DND-41 (cell line): ENCODE measurements around the gene DCLK1.

Source experiments
- ATAC-seq: fragments of 200-7000 bp; cut with Tn5 transposase; 3 replicates; pipeline ENCODE4 v1.9.1; 2021; ENCODE audit warnings: low read depth; ENCODE audit not compliant: insufficient read depth
- DNase-seq: peaks from one replicate; pipeline ENCODE4 v3.0.0-alpha.2; 2020
- H2AFZ ChIP-seq: 2 replicates; pipeline ENCODE4 v1.6.0; 2012; ENCODE audit warnings: low read depth, low read length
- H3K27ac ChIP-seq: 2 replicates; pipeline ENCODE4 v1.5.1; 2012; ENCODE audit warnings: low read length, inconsistent platforms
- H3K27me3 ChIP-seq: fragments of 200-600 bp; sonication (generic); 2 replicates; pipeline ENCODE4 v1.6.0; 2012; ENCODE audit warnings: low read length, mild to moderate bottlenecking, inconsistent platforms; ENCODE audit not compliant: insufficient read depth, poor library complexity
- H3K36me3 ChIP-seq: 2 replicates; pipeline ENCODE4 v1.5.1; 2012; ENCODE audit warnings: low read length, inconsistent platforms; ENCODE audit not compliant: insufficient read depth
- H3K4me1 ChIP-seq: 2 replicates; pipeline ENCODE4 v1.5.1; 2012; ENCODE audit warnings: mild to moderate bottlenecking, low read length; ENCODE audit not compliant: insufficient read depth
- H3K4me2 ChIP-seq: 2 replicates; pipeline ENCODE4 v1.6.0; 2012; ENCODE audit warnings: mild to moderate bottlenecking, moderate library complexity, low read length, inconsistent platforms; ENCODE audit not compliant: insufficient read depth
- H3K4me3 ChIP-seq, 2 experiments: fragments of 200-600 bp in 1 of 2; shearing (Covaris generic) in 1 of 2; 2 replicates each; pipeline ENCODE4 v1.5.1; 2012 to 2016; ENCODE audit warnings: inconsistent platforms in 2 of 2, low read length in 2 of 2, mild to moderate bottlenecking in 2 of 2, low read depth in 1 of 2, moderate library complexity in 1 of 2
- H3K79me2 ChIP-seq: 2 replicates; pipeline ENCODE4 v1.6.0; 2012; ENCODE audit warnings: low read length, inconsistent platforms; ENCODE audit not compliant: insufficient read depth
- H3K9ac ChIP-seq: 2 replicates; pipeline ENCODE4 v1.6.0; 2012; ENCODE audit warnings: low read depth, mild to moderate bottlenecking, inconsistent platforms, low read length, moderate library complexity
- H3K9me3 ChIP-seq: 2 replicates; pipeline ENCODE4 v1.5.1; 2012; ENCODE audit warnings: low read length, moderate library complexity, mild to moderate bottlenecking, inconsistent platforms; ENCODE audit not compliant: insufficient read depth, severe bottlenecking
- H4K20me1 ChIP-seq: 2 replicates; pipeline ENCODE4 v1.6.0; 2012; ENCODE audit warnings: low read length; ENCODE audit not compliant: insufficient read depth
- CTCF ChIP-seq: IDR thresholded peaks from 2 replicates; pipeline ENCODE4 v1.5.1; 2012; ENCODE audit warnings: borderline replicate concordance, low read length, moderate library complexity, mild to moderate bottlenecking; ENCODE audit not compliant: poor library complexity, severe bottlenecking; ENCODE audit errors: extremely low read depth
- EZH2 ChIP-seq: IDR thresholded peaks from 3 replicates; pipeline ENCODE4 v1.6.1; 2012; ENCODE audit warnings: borderline replicate concordance, low read depth, mild to moderate bottlenecking, moderate library complexity, low read length, inconsistent platforms; ENCODE audit not compliant: severe bottlenecking

DCLK1 gene

GRCh38 chr13:35810321-35810720, 320.9 kb downstream of the DCLK1 start:
- H3K4me1 ChIP-seq = no peaks in the 10 kb centered on the region
- H3K36me3 ChIP-seq = no peaks in the 10 kb centered on the region
- H3K27ac ChIP-seq = no peak overlapping the region
- DNase-seq (no peak), ATAC-seq (no peak)
- H2AFZ ChIP-seq = no peak overlapping the region
- no peaks in the 10 kb centered on the region for H3K9me3 ChIP-seq
- no peak overlapping the region for H3K4me2 ChIP-seq
- no peak overlapping the region for H3K4me3 ChIP-seq
- H4K20me1 ChIP-seq = no peaks in the 10 kb centered on the region
- no peaks in the 10 kb centered on the region for H3K79me2 ChIP-seq
- no peak overlapping the region for H3K9ac ChIP-seq
- H3K27me3 ChIP-seq = no peaks in the 10 kb centered on the region
- TF ChIP-seq EZH2 (no peak), CTCF (no peak)

GRCh38 chr13:35808846-35809245, 322.3 kb downstream of the DCLK1 start:
- Histone ChIP-seq H2AFZ (no peak overlapping the region), H3K36me3 (no peaks in the 10 kb centered on the region)
- TF ChIP-seq EZH2 (no peak), CTCF (no peak)

GRCh38 chr13:35804901-35805300, 326.3 kb downstream of the DCLK1 start:
- H3K4me3 ChIP-seq = no peak overlapping the region
- no peak overlapping the region for H3K4me2 ChIP-seq
- H3K4me1 ChIP-seq = no peaks in the 10 kb centered on the region
- no peak overlapping the region for H3K9ac ChIP-seq
- H4K20me1 ChIP-seq = no peaks in the 10 kb centered on the region
- H2AFZ ChIP-seq = no peak overlapping the region
- DNase-seq (no peak), ATAC-seq (no peak)
- no peaks in the 10 kb centered on the region for H3K36me3 ChIP-seq
- H3K9me3 ChIP-seq = no peaks in the 10 kb centered on the region
- no peak overlapping the region for H3K27ac ChIP-seq
- no peaks in the 10 kb centered on the region for H3K79me2 ChIP-seq
- H3K27me3 ChIP-seq = no peaks in the 10 kb centered on the region
- TF ChIP-seq EZH2 = no peak
- TF ChIP-seq CTCF = no peak

More at GRCh38 chr13:35808846-35809245, 322.3 kb downstream of the DCLK1 start:
- ATAC-seq (no peak), DNase-seq (no peak)
- Histone ChIP-seq H3K27ac (no peak overlapping the region), H3K4me3 (no peak overlapping the region), H3K9ac (no peak overlapping the region), H3K4me2 (no peak overlapping the region), H4K20me1 (no peaks in the 10 kb centered on the region), H3K27me3 (no peaks in the 10 kb centered on the region), H3K4me1 (no peaks in the 10 kb centered on the region), H3K9me3 (no peaks in the 10 kb centered on the region), H3K79me2 (no peaks in the 10 kb centered on the region)

- Histone ChIP-seq H3K27ac (no peak overlapping the region), H3K9me3 (no peaks in the 10 kb centered on the region), H2AFZ (no peak overlapping the region), H3K4me1 (no peaks in the 10 kb centered on the region), H3K4me3 (no peak overlapping the region), H3K9ac (no peak overlapping the region), H3K36me3 (no peaks in the 10 kb centered on the region), H3K27me3 (no peaks in the 10 kb centered on the region), H3K4me2 (no peak overlapping the region), H3K79me2 (no peaks in the 10 kb centered on the region), H4K20me1 (no peaks in the 10 kb centered on the region)
- TF ChIP-seq CTCF (no peak), EZH2 (no peak)
- DNase-seq = no peak
- ATAC-seq = no peak
Observed at GRCh38 chr13:35797991-35798390, 333.2 kb downstream of the DCLK1 start.
